Myocyte (in vitro differentiated cells): ENCODE measurements around the gene AXIN1. TPM values are rescaled to one million over a fixed set of nuclear protein-coding genes. Genes with fewer than 3 reads are reported as not detected.

Source experiments
- DNase-seq: peaks from one replicate; pipeline ENCODE4 v3.0.0-alpha.2; 2012; ENCODE audit warnings: low read depth
- total RNA-seq: library from RNA; depleted of rRNA; stranded (reverse); fragments of >200 nt; gene quantifications from 2 replicates; pipeline ENCODE4 v1.2.3, GENCODE V29; 2014

AXIN1 gene
- total RNA-seq, 1 donor from 2014 or later = 26.1 TPM

GRCh38 chr16:333406-334094, 19.0 kb downstream of the AXIN1 start:
- DNase-seq = no peak

GRCh38 chr16:331181-331814, 21.2 kb downstream of the AXIN1 start:
- DNase-seq = peak; percentile 59

GRCh38 chr16:330741-331140, 21.8 kb downstream of the AXIN1 start:
- DNase-seq = no peak

- DNase-seq = peak; percentile 27
These were observed 27.0 kb downstream of the AXIN1 start for GRCh38 chr16:325375-326145.

- DNase-seq = no peak
These were observed 27.8 kb downstream of the AXIN1 start for GRCh38 chr16:324451-325334.

- no peak for DNase-seq
These were observed 28.4 kb downstream of the AXIN1 start for GRCh38 chr16:324201-324450.

GRCh38 chr16:322476-323143, 29.9 kb downstream of the AXIN1 start:
- no peak for DNase-seq

GRCh38 chr16:321532-321931, 31.0 kb downstream of the AXIN1 start:
- no peak for DNase-seq

GRCh38 chr16:320206-320605, 32.3 kb downstream of the AXIN1 start:
- no peak for DNase-seq

- no peak for DNase-seq
These were observed 33.9 kb downstream of the AXIN1 start for GRCh38 chr16:318628-319027.

GRCh38 chr16:317583-317982, 34.9 kb downstream of the AXIN1 start:
- DNase-seq = no peak

- no peak for DNase-seq
These were observed 35.6 kb downstream of the AXIN1 start for GRCh38 chr16:316741-317464.

- DNase-seq = no peak
These were observed 37.7 kb downstream of the AXIN1 start for GRCh38 chr16:314795-315299.

GRCh38 chr16:314351-314750, 38.2 kb downstream of the AXIN1 start:
- DNase-seq = no peak

- DNase-seq = no peak
These were observed 40.8 kb downstream of the AXIN1 start for GRCh38 chr16:311725-312124.

- no peak for DNase-seq
These were observed 43.0 kb downstream of the AXIN1 start for GRCh38 chr16:309476-309875.

GRCh38 chr16:307691-308312, 44.7 kb downstream of the AXIN1 start:
- DNase-seq = no peak

GRCh38 chr16:306911-307370, 45.6 kb downstream of the AXIN1 start:
- DNase-seq = no peak

GRCh38 chr16:305916-306626, 46.5 kb downstream of the AXIN1 start:
- DNase-seq = no peak
